Pancreas (tissue), 10 donors: ENCODE measurements around the gene MYO10. TPM values are rescaled to one million over a fixed set of nuclear protein-coding genes. Genes with fewer than 3 reads are reported as not detected.
"Not testable (repeated sequence)": the region's sequence is repeated elsewhere in the genome, so short reads cannot be mapped to it uniquely, and the experiment has no call there.

Experiments used
- ATAC-seq, 4 donors: fragments of 200-7000 bp; cut with Tn5 transposase; one replicate each; pipeline versions ENCODE4 v1.8.0 to v1.9.1; 2020; ENCODE audit warnings: mild to moderate bottlenecking in 4 of 4, moderate library complexity in 4 of 4
- DNase-seq, 6 donors: peaks; one replicate each; pipeline ENCODE4 v3.0.0-alpha.2; 2020
- FAIRE-seq: peaks from 2 replicates; lab custom pipeline; 2012; peaks lifted over from hg19 to GRCh38; lab: Jason Lieb, UNC
- H3K27ac ChIP-seq, 4 donors: fragments of 200-600 bp; sonication (generic); 1 replicate in 3 of 4; 2 replicates in 1 of 4; pipeline versions ENCODE4 v1.5.0 to v1.8.0; 2020
- H3K27me3 ChIP-seq, 4 donors: fragments of 200-600 bp; one replicate each; pipeline ENCODE4 v1.8.0; 2021
- H3K36me3 ChIP-seq, 3 donors: fragments of 200-600 bp; sonication (generic) in 1 of 3; one replicate each; pipeline versions ENCODE4 v1.5.0 to v1.8.0; 2020 to 2021
- H3K4me1 ChIP-seq, 3 donors: fragments of 200-600 bp; one replicate each; pipeline ENCODE4 v1.8.0; 2021
- H3K4me3 ChIP-seq, 4 donors: fragments of 200-600 bp; sonication (generic) in 2 of 4; one replicate each; pipeline versions ENCODE4 v1.5.0 to v1.8.0; 2020 to 2021
- H3K9me3 ChIP-seq, 4 donors: fragments of 200-600 bp; one replicate each; pipeline ENCODE4 v1.8.0; 2021
- WGBS, 2 donors: extraction: QIAGEN DNeasy Blood & Tissue Kit; methylation state at CpG; one replicate each; pipeline ENCODE4 v1.1.7; 2013; 5-methylcytosine and 5-hydroxymethylcytosine counted together
- intact Hi-C, 3 donors: fragments of 100-400 bp; cut with DNase I; formaldehyde crosslinking; loops; one replicate each; pipeline versions ENCODE4 v1.11.1 to v1.14.2; 2022
- polyA plus RNA-seq, 2 donors: library from polyadenylated mRNA; stranded (reverse); fragments of 200-250 nt; gene quantifications; one replicate each; pipeline ENCODE4 v1.2.3, GENCODE V29; 2013
- total RNA-seq, 6 donors: library from RNA; stranded (reverse); fragmentation: NEBNext Ultra II Directional in 4 of 6; extraction: Animal tissue kit (Norgen Biotek cat#: 25700) in 4 of 6; gene quantifications; one replicate each; pipeline versions ENCODE4 v1.2.1 to v1.2.4, GENCODE V29; 2021 to 2023
- TF ChIP-seq, protein P1 (sequence below), 4 donors: fragments of 200-600 bp; sonication (generic) in 3 of 4; IDR thresholded peaks; one replicate each; pipeline versions ENCODE4 v1.5.0 to v1.8.0; 2021; ENCODE audit warnings: antibody characterized with exemption in 4 of 4
- donor health status: healthy with polysubstance abuse.
- donor health status: DM: no; HTN: no; CAD: no; lungs with moderate emphysema.
- donor health status: DM: no; HTN: no; CAD: no.
- donor health status: control.
- donor health status: control.
- donor health status: Bipolar disorder and iron deficiency.
- donor health status: DM: yes; HTN: yes; CAD: no.
- donor health status: DM: no; HTN: no; CAD: no.
- donor health status: DM: no; HTN: no; CAD: no.
- donor health status: DM: yes; HTN: yes; CAD: no.

Gene MYO10
- total and polyA plus RNA-seq, 8 donors = 11.5 to 47.3 (median 34.8) TPM

DNA sequence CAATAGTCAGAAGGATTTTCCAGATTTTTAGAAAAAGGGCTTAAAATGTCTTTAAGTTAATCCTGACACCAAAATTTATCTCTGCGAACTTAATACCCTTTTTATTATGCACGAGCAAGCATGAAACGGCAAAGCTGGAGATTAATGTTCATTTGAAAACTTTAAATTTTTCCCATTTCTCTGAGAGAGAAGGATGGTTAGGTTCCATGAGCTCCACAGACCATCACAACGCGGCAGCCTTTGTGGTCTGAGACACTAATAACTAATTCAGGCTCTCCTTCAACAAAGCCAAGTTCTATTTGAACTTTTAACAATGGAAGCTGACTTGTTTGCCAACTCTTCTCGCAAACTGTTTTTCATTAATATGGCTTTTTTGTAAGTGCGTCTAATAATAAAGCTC, 94.7 kb downstream of the MYO10 start:
- intact Hi-C loops = no loop called here
- Histone ChIP-seq H3K27me3 (no peaks in the 10 kb centered on the region), H3K4me1 (peaks cover 6 to 18% (median 15%) of the 10 kb centered on the region in 3 donors), H3K36me3 (no peaks in the 10 kb centered on the region), H3K9me3 (no peaks in the 10 kb centered on the region), H3K27ac (no peak overlapping the region), H3K4me3 (no peak overlapping the region)
- no peak for FAIRE-seq
- DNase-seq = no peak
- TF ChIP-seq, protein P1, sequence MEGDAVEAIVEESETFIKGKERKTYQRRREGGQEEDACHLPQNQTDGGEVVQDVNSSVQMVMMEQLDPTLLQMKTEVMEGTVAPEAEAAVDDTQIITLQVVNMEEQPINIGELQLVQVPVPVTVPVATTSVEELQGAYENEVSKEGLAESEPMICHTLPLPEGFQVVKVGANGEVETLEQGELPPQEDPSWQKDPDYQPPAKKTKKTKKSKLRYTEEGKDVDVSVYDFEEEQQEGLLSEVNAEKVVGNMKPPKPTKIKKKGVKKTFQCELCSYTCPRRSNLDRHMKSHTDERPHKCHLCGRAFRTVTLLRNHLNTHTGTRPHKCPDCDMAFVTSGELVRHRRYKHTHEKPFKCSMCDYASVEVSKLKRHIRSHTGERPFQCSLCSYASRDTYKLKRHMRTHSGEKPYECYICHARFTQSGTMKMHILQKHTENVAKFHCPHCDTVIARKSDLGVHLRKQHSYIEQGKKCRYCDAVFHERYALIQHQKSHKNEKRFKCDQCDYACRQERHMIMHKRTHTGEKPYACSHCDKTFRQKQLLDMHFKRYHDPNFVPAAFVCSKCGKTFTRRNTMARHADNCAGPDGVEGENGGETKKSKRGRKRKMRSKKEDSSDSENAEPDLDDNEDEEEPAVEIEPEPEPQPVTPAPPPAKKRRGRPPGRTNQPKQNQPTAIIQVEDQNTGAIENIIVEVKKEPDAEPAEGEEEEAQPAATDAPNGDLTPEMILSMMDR (IDR thresholded peaks at IDR 0.05) = no peak
- ATAC-seq = no peak
- WGBS, 2 donors = 69 to 80% methylated on average over 7 of the region's 7 CpGs

DNA sequence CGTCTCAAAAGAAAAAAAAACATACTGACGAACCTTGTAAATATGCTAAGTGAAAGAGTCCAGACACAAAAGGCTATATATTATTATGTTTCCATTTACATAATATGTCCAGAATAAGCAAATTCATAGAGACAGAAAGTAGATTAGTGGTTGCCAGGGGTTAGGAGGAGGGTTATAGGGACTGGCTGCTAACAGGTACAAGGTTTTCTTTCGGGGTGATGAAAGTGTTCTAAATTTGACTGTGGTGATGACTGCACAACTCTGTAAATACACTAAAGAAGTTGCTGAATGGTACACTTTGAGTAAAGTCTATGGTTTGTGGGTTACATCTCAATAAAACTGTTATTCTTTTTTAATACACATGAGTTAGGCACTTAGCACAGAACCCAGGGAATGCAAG, 98.8 kb downstream of the MYO10 start:
- DNase-seq = no peak
- no peak for ATAC-seq
- Histone ChIP-seq H3K36me3 (no peaks in the 10 kb centered on the region), H3K27me3 (no peaks in the 10 kb centered on the region), H3K4me1 (peaks cover 0 to 5% (median 0%) of the 10 kb centered on the region in 3 donors), H3K27ac (no peak overlapping the region), H3K4me3 (no peak overlapping the region), H3K9me3 (no peaks in the 10 kb centered on the region)
- intact Hi-C loops = no loop called here
- 73 to 90% methylated on average over 3 of the region's 3 CpGs for WGBS, 2 donors
- FAIRE-seq = no peak
- TF ChIP-seq, protein P1 (IDR thresholded peaks at IDR 0.05) = no peak

DNA sequence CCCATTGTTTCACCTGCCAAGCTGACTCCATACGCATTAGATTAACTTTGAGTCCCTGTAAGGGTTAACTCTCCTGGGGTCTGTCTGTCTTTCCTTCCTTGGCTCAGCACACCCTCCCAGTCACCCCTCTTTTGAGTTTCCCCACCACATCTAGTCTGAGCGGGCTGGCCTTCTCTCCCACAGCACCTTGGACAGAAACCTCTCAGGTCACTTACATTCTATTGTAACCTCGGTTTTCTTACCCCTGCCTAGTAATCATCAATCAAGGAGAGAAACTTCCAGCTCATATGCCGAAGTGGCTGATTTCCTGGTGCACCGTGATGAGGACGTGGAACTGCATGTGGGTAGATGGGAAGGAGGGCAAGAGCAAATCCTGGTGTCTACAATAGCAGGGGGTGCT, 102.1 kb downstream of the MYO10 start:
- H3K36me3 ChIP-seq = no peaks in the 10 kb centered on the region
- peaks cover 0 to 5% (median 0%) of the 10 kb centered on the region in 3 donors for H3K4me1 ChIP-seq
- intact Hi-C loops = no loop called here
- ATAC-seq = peak in 3 of 4 donors; percentile 57 to 71 (median 66)
- TF ChIP-seq, protein P1 (IDR thresholded peaks at IDR 0.05) = no peak
- H3K9me3 ChIP-seq = no peaks in the 10 kb centered on the region
- no peaks in the 10 kb centered on the region for H3K27me3 ChIP-seq
- 46 to 57% methylated on average over 6 of the region's 6 CpGs for WGBS, 2 donors
- no peak for DNase-seq
- no peak overlapping the region for H3K4me3 ChIP-seq
- H3K27ac ChIP-seq = no peak overlapping the region
- no peak for FAIRE-seq

DNA sequence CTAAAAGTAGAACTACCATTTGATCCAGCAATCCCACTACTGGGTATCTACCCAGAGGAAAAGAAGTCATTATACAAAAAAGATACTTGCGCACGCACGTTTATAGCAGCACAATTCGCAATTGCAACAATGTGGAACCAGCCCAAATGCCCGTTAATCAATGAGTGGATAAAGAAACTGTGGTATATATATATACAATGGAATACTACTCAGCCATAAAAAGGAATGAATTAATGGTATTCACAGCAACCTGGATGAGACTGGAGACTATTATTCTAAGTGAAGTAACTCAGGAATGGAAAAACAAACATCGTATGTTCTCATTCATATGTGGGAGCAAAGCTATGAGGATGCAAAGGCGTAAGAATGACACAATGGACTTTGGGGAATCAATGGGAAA, 104.8 kb downstream of the MYO10 start:
- H3K4me3 ChIP-seq, intact Hi-C loops, ATAC-seq, DNase-seq, H3K27ac ChIP-seq, H3K36me3 ChIP-seq, H3K4me1 ChIP-seq, FAIRE-seq, H3K27me3 ChIP-seq, H3K9me3 ChIP-seq: not testable (repeated sequence)
- 95 to 96% methylated on average over 7 of the region's 7 CpGs for WGBS, 2 donors

DNA sequence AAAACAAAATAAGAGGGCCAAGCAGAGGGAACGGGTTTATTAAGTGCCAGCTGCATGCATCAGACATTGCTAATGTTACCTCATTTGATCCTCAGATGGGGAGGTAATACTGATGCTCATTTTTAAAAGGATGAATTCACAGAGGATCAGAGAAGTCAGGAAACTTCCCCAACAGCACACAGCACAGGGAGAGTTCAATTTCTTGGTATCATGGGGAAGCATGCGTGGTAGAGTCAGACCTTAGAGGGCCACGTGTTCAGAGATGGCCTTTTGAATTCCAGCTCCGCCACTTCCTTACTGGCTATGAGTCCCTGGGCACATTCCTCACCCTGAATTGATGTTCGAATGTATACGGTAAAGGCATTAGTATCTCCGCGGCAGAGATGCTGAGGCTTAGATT, 108.3 kb downstream of the MYO10 start:
- 88 to 91% methylated on average over 8 of the region's 8 CpGs for WGBS, 2 donors
- TF ChIP-seq, protein P1 (IDR thresholded peaks at IDR 0.05) = no peak
- no peaks in the 10 kb centered on the region for H3K36me3 ChIP-seq
- no peaks in the 10 kb centered on the region for H3K27me3 ChIP-seq
- DNase-seq (no peak), ATAC-seq (no peak), FAIRE-seq (no peak)
- intact Hi-C loops = no loop called here
- no peak overlapping the region for H3K4me3 ChIP-seq
- no peak overlapping the region for H3K27ac ChIP-seq
- H3K4me1 ChIP-seq = no peaks in the 10 kb centered on the region
- no peaks in the 10 kb centered on the region for H3K9me3 ChIP-seq
